GM19099 (cell line): ENCODE measurements around the gene KLHL17.

Source experiments
- POLR2A ChIP-seq: IDR thresholded peaks from 3 replicates; pipeline ENCODE4 v1.6.1; 2011; ENCODE audit warnings: low read depth; ENCODE audit not compliant: insufficient read length; ENCODE audit errors: extremely low read depth

Gene KLHL17

DNA sequence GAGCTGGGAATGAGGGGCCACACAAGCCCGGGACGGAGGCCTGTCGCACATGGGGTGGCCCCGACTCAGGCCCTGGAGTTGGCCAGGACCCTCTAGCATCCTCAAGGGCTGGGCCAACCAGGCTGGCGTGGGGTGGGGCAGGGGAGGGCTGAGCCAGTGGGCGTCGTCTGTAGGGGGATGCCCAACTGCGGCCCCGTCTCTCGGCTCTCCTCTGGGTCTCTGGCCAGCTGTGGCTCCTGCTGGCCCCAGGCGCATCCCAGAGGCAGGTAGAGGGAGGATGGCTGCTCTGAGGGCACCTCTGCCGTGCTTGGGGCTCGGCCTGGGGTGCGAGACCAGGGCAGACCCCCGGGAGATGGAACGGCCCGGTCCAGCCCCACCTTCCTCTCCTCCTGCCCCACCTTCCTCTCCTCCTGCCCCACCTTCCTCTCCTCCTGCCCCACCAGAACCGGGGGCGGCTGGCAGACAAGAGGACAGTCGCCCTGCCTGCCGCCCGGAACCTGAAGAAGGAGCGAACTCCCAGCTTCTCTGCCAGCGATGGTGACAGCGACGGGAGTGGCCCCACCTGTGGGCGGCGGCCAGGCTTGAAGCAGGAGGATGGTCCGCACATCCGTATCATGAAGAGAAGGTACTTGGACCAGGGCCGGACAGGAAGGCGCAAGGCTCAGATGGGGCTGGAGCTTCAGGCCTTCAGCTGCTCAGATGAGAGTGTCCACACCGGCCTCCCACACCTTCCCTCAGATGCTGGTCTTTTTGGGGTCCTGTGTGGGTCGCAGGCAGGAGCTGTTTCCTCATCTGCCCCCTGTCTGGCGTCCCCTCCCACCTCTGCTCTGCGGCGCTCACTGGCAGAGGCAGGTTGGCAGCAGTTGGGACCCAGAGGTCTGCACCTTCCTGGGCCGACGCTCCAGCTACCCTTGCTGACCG, 30.4 kb upstream of the KLHL17 start:
- TF ChIP-seq POLR2A = no peak

DNA sequence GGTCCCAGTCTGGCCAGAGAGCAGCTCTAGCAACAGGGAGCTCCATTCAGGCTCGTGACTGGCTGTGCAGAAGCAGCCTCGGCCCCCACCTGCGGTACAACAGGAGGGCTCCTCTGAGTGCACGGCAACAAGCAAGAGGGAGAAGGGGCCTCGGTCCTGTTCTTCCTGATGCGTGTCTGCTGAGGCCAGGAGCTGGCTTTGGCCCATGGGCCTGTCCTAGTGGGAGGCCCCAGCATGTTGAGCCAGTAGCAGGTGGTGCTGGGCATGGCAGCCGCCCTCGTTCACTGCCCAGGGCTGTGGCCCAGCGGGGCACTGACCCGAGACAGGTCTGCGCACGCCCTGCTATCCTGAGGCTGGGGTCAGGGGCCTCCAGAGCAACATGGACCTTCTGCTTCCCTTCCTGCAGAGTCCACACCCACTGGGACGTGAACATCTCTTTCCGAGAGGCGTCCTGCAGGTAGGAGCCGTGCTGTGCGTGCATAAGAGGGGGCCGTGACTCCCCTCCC, 29.7 kb upstream of the KLHL17 start:
- TF ChIP-seq POLR2A = no peak

DNA sequence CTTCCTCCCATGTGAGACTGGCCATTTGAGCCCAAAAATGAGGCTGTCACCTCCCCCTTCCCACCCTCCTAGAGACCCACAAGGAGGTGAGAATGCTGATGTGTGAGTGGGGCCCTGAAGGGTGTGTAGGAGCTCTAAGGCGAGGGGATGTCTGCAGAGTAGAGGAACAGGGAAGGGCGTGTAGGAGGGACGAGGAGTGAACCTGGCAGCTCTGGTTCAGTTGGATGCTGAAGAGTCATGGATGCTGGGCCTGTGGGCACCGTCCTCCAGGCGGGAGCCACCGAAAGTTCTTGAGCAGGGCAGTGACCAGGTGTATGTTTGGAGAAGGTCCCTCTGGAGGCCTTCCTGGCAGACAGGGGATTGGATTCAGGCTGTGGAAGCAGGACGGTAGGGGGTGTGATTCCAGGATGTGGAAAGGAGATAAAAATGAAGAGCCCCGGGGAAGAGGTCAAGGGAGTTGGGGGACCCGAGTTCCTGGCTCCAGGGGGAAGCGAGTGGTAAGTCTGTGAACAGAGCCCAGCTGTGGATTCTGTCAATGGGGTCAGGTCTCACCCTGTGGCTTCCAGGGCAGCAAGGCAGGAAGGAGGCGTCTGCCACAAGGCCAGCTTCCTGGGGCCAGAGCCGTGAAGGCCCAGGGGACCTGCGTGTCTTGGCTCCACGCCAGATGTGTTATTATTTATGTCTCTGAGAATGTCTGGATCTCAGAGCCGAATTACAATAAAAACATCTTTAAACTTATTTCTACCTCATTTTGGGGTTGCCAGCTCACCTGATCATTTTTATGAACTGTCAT, 28.8 kb upstream of the KLHL17 start:
- no peak for TF ChIP-seq POLR2A

DNA sequence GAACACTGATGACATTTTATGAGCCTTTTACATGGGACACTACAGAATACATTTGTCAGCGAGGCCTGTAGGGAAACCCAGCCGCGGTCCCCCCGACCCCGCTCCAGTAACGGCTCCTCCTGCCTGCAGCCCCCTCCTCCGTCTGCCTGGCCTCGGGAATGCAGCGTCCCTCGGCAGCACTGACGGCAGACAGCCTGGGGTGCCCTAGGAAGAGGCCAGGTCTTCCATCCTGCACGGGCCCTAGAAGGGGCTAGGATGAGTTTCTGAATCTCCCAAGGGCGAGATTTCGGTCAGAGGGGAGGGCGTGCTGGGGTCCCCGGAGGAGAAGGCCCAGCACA, 28.2 kb upstream of the KLHL17 start:
- TF ChIP-seq POLR2A = no peak

DNA sequence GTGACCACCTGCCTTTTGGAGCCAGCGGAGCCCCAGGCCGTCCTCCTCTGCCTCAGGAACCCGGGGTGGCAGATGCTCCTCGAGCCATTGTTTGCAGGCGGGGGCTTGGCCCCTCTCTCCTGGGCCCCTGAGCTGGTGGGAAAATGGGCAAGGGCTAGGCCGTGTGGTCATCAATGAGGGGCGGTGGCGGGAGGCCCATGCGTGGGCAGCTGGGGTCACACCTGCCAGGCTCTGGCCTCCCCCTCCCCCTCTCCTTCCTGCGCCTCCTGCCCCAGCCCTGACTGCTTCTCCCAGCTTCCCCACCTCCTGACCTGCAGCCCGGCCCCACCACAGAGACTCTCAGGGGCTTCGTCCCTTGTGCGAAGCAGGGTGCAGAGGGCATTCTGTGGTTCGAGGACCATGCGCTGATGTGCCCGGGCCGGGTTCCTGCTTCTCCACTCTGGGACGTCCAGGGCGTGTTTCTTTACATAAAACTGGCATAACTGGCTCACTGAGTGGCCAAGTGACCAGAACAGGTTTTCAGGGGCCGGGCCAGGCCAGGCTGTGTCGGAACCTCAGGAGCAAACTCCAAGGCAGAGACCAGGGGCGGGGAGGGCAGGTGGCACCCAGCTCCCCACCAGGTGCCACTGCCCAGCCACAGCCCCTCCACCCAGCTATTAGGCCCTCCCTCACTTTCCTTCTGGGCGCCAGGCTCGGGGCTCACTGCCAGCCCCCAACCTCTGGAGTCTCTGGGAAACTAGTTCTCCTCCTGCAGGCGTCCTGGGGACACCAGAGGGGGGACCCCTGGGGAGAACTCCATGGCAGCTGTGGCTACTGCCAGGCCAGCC, 27.4 kb upstream of the KLHL17 start:
- TF ChIP-seq POLR2A = no peak

DNA sequence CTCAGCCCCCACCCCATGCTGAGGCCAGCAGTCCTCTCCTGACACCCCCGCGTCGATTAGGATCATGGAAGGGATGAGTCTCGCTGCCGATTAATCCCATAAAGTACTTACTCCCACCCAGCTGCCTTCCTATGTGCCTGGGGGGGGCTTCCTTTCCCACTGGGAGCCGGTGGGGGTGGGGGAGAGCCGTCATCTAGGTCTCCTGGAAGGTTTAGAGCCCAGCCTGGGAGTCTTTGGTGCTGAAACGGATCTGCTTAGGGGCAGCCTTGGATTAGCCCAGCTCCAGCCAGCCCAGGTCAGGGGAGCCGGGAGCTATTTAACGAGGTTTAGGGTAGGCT, 26.8 kb upstream of the KLHL17 start:
- no peak for TF ChIP-seq POLR2A

DNA sequence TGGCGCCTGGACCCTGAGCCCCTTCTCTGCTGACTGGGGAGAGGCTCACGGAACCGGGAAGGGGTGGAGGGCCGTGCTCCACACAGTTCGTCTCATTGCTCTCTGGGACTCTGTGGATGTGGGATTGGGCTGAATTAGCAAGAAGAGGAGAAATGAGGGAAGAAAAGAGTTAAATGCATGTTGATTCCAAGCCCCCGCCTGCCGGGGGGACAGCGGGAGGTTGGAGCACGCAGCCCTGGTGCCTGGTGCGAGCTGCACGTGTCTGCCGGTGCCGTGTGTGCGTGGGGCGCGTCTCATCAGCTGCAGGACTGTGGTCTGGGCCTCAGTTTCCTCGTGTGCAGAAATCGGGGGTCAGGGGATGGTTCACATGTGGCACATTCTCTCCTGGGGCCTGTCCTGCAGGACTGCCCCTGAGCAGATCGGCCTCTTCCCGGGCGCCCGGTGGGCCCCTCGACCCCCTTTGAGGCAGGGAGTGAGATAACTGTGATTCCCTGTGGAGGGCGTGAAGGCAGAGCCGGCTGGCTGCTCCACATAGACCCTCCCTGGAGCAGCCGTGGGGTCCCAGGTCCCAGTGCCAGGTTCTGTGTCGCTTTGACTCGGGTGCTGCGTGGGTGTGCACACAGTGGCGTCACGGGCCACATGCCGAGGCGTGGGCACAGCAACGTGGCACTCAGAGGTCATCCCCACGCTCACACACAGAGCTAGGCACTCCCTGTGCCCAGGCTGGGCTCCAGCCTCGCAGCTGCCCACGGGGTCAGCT, 25.2 kb upstream of the KLHL17 start:
- no peak for TF ChIP-seq POLR2A

DNA sequence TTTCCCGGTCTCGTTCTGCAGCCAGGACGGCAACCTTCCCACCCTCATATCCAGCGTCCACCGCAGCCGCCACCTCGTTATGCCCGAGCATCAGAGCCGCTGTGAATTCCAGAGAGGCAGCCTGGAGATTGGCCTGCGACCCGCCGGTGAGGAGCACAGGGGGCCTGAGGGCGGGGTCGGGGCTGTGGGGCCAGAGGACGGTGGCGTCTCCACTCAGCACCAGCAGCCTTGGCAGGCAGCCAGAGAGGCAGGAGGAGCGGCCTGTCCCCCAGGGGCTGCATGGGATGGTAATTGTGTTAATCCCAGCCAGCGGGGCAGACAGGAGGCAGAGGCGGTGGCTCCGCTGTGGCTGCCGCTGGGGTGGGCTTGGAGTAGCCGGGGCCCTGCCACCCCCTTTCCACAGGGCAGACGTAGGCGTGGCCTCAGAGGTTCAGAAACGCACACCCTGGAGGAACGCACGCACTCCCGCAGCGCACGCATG, 24.6 kb upstream of the KLHL17 start:
- no peak for TF ChIP-seq POLR2A

DNA sequence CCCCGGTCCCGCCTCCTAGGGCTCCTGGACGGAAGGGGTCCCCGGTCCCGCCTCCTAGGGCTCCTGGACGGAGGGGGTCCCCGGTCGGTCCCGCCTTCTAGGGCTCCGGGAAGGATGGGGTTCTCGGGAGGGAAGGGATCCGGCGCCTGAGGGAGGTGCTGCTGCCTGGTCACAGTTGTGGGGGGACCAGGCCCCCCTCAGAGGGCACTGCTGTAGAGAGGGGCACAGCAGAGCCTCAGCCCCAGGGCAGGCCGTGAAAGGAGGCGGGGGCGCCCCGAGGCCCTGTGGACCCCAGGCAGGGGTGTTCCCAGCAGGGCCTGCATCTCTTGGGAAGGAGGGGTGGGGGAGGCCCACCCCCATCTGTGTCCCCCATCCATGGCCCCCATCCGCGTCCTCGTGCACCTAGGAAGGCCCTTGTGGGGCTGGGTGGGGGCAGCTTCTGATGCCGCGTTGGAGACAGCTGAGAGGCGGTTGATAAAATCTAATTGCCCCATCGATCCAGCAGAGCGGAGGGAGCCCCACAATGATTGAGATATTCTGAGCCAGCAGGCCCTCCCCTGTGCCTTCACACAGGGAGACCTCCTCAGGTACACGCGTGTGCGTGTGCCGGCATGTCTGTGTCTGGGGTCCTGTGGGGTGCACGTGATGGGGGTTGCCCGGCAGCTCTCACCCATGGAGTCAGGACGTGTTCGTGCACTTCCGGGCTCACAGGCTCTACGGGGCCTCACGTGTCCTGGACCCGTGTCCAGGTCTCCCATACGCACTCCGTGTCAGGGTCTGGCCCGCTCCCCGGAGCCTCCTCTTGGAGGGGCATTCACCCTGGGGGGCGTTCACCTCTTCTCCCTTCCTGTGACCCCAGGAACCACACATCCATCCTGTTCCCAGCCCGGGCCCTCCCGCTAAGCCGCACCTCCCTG, 23.8 kb upstream of the KLHL17 start:
- no peak for TF ChIP-seq POLR2A

DNA sequence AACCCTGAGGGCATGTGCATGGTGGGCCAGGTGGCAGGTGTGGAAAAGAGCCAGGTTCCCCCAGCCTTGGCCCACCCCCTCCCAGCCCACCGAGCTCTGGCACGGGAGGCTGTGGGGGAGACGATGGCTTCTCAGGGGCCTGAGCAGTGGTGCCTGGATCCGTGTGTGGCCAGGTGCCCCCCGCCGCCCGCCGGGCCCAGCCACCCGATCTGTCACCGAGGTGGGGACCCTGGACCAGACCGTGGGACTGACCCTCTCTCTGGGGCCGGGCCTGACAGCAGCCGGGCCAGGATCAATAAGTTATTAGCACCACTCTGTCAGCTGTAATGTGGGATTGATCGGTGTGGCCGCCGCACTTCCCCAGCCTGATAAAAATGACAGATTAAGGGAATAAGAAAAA, 22.9 kb upstream of the KLHL17 start:
- TF ChIP-seq POLR2A = no peak

DNA sequence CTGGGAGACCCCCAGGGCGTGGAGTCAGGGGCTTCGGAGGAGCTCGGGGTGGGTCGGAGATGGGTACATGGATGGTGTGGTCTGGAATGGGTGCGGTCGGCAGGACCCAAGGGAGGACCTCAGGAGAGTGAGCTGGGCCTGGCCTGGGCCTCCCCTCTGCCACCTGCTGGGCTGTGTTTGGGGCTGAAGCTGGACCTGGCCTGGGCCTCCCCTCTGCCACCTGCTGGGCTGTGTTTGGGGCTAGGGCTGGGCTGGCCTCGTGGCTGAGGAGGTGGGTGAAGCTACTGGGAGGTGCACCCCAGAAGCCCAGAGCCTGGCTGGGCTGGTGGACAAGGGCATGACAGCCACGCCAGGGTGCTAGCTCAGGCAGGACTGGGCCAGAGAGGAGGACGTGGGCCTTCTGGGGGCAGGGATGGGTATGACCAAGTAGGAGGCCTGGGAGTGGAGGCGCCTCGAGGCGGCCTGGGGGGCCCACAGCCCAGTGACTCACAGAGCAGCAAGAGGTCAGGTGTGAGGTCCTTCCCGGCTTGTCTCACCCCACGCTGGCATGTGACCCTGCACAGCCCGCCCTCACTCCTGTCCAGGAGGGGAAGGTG, 22.2 kb upstream of the KLHL17 start:
- no peak for TF ChIP-seq POLR2A

DNA sequence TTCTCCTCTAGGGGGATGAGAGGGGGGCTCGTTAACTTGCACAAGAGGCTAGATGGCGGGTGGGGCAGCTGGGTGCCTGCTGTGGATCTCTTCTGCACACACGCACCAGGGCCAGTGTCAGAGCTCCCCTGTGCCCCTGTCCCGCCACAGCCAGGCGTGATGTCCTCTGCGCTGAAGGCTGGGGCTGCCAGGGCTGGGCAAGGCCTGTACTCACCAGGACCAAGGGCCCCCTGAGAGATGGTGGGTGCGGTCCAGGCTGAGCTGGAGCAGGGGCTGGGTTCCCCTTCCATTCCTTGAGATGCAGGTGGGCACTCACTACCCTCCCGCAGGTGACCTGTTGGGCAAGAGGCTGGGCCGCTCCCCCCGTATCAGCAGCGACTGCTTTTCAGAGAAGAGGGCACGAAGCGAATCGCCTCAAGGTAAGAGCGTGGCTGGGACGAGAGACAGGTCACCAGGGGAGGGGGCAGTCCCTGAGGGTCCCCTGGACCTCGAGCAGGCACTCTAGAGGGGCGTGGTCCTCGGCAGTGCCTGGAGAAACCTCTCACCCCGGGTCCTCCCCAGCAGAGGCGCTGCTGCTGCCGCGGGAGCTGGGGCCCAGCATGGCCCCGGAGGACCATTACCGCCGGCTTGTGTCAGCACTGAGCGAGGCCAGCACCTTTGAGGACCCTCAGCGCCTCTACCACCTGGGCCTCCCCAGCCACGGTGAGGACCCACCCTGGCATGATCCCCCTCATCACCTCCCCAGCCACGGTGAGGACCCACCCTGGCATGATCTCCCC, 21.5 kb upstream of the KLHL17 start:
- no peak for TF ChIP-seq POLR2A
